DND-41 (cell line): ENCODE results near the gene SLC2A10.

Source experiments
- EZH2 ChIP-seq: IDR thresholded peaks from 3 replicates; pipeline ENCODE4 v1.6.1; 2012; ENCODE audit warnings: borderline replicate concordance, low read depth, mild to moderate bottlenecking, moderate library complexity, low read length, inconsistent platforms; ENCODE audit not compliant: severe bottlenecking
- TF ChIP-seq, protein P1 (sequence below): IDR thresholded peaks from 2 replicates; pipeline ENCODE4 v1.5.1; 2012; ENCODE audit warnings: borderline replicate concordance, low read length, moderate library complexity, mild to moderate bottlenecking; ENCODE audit not compliant: poor library complexity, severe bottlenecking; ENCODE audit errors: extremely low read depth

- TF ChIP-seq, protein P1, sequence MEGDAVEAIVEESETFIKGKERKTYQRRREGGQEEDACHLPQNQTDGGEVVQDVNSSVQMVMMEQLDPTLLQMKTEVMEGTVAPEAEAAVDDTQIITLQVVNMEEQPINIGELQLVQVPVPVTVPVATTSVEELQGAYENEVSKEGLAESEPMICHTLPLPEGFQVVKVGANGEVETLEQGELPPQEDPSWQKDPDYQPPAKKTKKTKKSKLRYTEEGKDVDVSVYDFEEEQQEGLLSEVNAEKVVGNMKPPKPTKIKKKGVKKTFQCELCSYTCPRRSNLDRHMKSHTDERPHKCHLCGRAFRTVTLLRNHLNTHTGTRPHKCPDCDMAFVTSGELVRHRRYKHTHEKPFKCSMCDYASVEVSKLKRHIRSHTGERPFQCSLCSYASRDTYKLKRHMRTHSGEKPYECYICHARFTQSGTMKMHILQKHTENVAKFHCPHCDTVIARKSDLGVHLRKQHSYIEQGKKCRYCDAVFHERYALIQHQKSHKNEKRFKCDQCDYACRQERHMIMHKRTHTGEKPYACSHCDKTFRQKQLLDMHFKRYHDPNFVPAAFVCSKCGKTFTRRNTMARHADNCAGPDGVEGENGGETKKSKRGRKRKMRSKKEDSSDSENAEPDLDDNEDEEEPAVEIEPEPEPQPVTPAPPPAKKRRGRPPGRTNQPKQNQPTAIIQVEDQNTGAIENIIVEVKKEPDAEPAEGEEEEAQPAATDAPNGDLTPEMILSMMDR, result no peak
- TF ChIP-seq EZH2, result no peak
These were observed 8.4 kb upstream of the SLC2A10 start for GRCh38 chr20:46701057-46701456.
